ENCODE results near the gene SV2A. TPM values are rescaled to one million over a fixed set of nuclear protein-coding genes. Genes with fewer than 3 reads are reported as not detected.
"Not testable (repeated sequence)": the region's sequence is repeated elsewhere in the genome, so short reads cannot be mapped to it uniquely, and the experiment has no call there.

Gene SV2A
- total RNA-seq, 2 experiments from 2014 or later, result 14.4 to 15.2 TPM

DNA sequence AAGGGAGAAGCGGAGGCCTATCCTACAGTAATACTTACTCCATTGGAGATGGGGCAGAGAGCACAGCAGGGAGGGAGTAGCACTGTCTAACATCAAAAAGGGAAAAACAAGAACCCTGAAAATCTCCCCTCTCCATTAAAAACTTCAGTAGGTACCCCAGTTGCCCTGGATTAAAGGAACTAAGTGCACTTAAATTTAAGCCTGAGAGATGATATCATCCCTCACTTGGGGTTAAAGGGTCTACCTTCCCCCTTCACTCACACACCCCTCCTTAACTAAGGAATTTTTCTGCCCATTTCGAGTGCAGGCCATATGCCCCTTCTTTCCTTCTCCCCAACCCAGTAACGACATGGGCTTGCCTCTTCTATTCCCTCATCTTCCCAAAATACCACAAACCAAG lies 22.8 kb upstream of the SV2A start:
- Mint-ChIP-seq H3K27me3 (no peaks in the 10 kb centered on the region), H3K36me3 (ENCODE audit: low read depth) (peaks cover 15% of the 10 kb centered on the region), H3K4me1 (peaks cover 43% of the 10 kb centered on the region), H3K4me3 (no peak overlapping the region), H3K9me3 (no peaks in the 10 kb centered on the region), H3K27ac (no peak overlapping the region)
- ChIA-PET POLR2A (interaction anchor here (4.5 to 6.8 kb wide), 2 partner anchors 11 to 54 kb away, joined by 37 to 53 read pairs; partner anchors contain the start of gene SF3B4), CTCF (interaction anchor here (1.4 kb wide), 1 partner anchor 22 kb away, joined by 4 read pairs; no protein-coding TSS in a partner anchor)
- no peak for DNase-seq

DNA sequence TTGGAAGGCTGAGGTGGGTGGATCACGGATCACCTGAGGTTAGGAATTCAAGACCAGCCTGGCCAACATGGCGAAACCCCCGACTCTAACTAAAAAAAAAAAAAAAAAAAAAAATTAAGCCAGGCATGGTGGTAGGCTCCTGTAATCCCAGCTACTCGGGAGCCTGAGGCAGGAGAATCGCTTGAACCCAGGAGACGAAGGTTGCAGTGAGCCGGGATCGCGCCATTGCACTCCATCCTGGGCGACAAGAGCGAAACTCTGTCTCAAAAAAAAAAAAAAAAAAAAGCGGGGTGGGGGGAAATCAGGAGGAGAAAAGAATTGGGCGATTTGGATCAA lies 21.0 kb upstream of the SV2A start:
- ChIA-PET POLR2A (interaction anchor here (0.8 to 6.8 kb wide), 7 partner anchors 9 to 296 kb away, joined by 3 to 53 read pairs (median 4); partner anchors contain the start of genes BOLA1, PLEKHO1 and SF3B4), CTCF (interaction anchor here (0.9 to 1.8 kb wide), 5 partner anchors 11 to 248 kb away, joined by 3 to 9 read pairs (median 4); partner anchors contain the start of genes SF3B4 and VPS45)
- not testable (repeated sequence) for H3K9me3 Mint-ChIP-seq; H3K4me3 Mint-ChIP-seq; H3K36me3 Mint-ChIP-seq (ENCODE audit: low read depth); H3K27me3 Mint-ChIP-seq; DNase-seq
- Mint-ChIP-seq H3K4me1 (peaks cover 42% of the 10 kb centered on the region), H3K27ac (peak overlapping the region; percentile 77)

DNA sequence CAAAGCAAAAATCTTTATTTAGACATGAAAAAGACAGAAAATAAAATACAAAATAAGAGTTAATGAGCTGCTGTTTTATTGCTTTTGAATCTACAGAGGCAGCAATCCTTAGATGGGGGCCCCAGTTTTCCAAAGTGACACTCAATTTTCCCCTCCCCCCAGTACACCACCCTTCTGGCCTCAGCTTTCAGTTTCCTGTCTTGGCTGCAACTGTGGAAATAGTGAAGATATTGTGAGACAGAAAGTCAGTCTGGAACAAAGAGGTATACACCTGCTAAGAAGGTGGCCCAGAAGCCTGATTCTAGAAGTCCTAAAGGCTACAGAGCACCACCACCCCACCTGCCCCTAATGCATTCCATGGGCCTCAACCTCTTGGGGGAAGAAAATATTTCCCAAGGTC lies 20.1 kb upstream of the SV2A start:
- no peaks in the 10 kb centered on the region for H3K9me3 Mint-ChIP-seq
- H3K27ac Mint-ChIP-seq, result peak overlapping the region; percentile 63
- peaks cover 34% of the 10 kb centered on the region for H3K4me1 Mint-ChIP-seq
- H3K4me3 Mint-ChIP-seq, result no peak overlapping the region
- no peak for DNase-seq
- ChIA-PET POLR2A (interaction anchor here (0.9 to 6.8 kb wide), 5 partner anchors 8 to 212 kb away, joined by 3 to 53 read pairs (median 5); partner anchors contain the start of genes PLEKHO1 and SF3B4), CTCF (interaction anchor here (0.7 to 1.8 kb wide), 4 partner anchors 10 to 249 kb away, joined by 3 to 7 read pairs (median 4); partner anchors contain the start of gene SF3B4)
- H3K27me3 Mint-ChIP-seq, result no peaks in the 10 kb centered on the region
- H3K36me3 Mint-ChIP-seq (ENCODE audit: low read depth), result no peaks in the 10 kb centered on the region

DNA sequence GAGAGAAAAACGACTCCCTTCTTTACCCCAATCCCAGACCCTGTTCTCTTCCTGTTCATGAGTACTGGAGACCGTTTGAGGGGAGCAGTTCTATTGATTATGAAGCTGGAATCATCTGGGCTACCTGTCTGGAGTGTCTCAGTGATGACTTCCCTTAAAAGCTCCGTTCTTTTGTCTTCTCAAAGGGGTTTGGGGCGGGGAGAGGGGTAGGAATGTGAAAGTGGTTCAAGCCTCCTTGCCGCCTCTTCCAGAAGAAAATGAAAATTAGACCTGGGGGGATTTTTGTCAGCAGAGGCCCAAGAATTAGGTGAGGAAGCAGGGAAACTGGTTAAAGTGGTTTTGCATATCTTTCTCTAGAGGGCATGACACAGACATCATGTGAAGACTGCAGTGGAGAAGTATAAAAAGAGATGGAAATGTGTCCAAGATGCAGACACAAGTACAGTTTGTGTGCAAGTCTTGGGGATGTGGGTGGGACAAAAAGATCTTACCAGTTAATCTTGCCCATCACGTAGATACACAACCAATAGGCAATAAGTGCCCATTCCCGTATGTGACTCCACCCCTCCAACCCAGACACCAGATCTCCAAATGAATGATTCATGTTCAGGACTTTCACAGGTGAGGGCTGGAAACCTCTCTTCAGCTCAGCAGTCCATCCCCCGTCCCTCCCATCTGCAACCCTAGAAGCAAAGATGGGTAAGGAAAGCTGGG lies 19.5 kb upstream of the SV2A start:
- Mint-ChIP-seq H3K36me3 (ENCODE audit: low read depth) (no peaks in the 10 kb centered on the region), H3K4me3 (no peak overlapping the region), H3K27me3 (no peaks in the 10 kb centered on the region), H3K4me1 (peaks cover 37% of the 10 kb centered on the region), H3K27ac (peak overlapping the region; percentile 63), H3K9me3 (no peaks in the 10 kb centered on the region)
- CTCF ChIA-PET, result interaction anchor here (0.7 to 1.8 kb wide), 4 partner anchors 9 to 250 kb away, joined by 3 to 7 read pairs (median 4); partner anchors contain the start of gene SF3B4
- DNase-seq, result no peak
- POLR2A ChIA-PET, result interaction anchor here (0.9 to 6.8 kb wide), 5 partner anchors 8 to 212 kb away, joined by 3 to 53 read pairs (median 5); partner anchors contain the start of genes PLEKHO1 and SF3B4

DNA sequence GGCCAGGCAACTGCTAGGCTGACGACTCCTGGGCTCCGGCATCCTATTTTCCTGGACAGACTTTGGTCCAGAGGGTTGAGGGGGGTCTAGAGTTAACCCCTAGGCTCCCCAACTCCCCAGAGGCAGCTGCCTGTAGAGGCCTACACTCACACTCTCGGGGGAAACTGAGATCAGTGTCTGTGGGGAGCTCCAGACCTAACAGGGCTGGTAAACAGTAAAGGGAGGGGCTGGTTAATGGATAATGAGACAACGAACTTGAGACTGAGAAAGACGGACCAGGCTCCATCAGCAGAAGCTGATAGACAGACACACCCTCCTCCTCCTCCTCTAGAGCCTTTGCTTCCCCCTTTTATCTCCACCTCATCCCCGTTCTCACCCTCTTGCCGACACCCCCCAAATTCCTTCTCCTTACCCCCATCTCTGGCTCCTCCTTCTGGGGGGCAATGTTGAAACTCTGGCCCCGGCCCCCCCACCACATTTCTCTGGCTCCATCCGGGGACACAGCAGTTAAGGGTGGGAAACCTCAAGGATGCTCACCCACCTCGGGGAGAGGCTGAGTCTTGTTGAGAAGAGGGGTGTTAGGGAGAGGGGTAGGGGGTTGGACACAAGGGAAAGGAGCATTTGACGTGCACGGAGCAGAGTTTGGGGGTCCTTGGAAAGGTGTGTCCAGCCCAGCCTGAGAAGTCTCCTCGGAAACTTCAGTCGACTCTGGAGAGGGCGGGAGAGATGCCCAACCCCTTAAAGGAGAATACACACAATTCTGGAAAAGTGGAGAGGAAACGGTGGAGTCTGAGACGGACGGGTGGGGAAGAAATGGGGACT lies 18.7 kb upstream of the SV2A start, which contains the start of gene MTMR11:
Gene MTMR11 (minus strand): TSS at position 710 of the 822 bp plus-strand sequence. CDS start 232 bp downstream, at position 478.
- H3K4me1 Mint-ChIP-seq, result peaks cover 44% of the 10 kb centered on the region
- H3K27ac Mint-ChIP-seq, result peak within 1 kb of the TSS; percentile 63
- POLR2A ChIA-PET, result interaction anchor here (1.1 to 6.8 kb wide), 2 partner anchors 8 to 50 kb away, joined by 3 to 53 read pairs; a partner anchor contains a TSS
- peaks cover 5% of the 10 kb centered on the region for H3K36me3 Mint-ChIP-seq (ENCODE audit: low read depth)
- H3K27me3 Mint-ChIP-seq, result no peaks in the 10 kb centered on the region
- no peaks in the 10 kb centered on the region for H3K9me3 Mint-ChIP-seq
- no peak for DNase-seq
- no peak within 1 kb of the TSS for H3K4me3 Mint-ChIP-seq
- CTCF ChIA-PET, result no interaction called here

DNA sequence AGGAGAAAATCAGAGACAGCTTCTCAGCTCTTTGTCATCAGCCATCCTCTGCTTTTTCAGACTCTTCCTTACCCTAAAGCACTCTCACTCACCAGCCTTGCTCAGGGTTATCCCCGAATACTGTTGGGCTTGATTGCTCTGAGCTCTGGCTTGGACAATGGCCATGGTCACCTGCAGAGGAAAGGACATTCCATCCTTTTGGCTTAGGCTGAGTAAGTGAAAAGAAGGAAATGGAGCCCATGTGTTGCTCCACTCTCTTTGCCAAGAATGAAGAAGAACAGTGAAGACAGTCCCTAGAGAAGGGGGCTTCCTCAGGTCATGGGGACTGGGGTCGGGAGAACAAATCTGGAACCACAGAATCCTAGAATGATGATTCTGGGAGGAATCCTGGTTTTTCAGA lies 16.7 kb upstream of the SV2A start:
- POLR2A ChIA-PET, result interaction anchor here (7.4 kb wide), 1 partner anchor 47 kb away, joined by 160 read pairs; a partner anchor contains a TSS
- no peak overlapping the region for H3K27ac Mint-ChIP-seq
- H3K36me3 Mint-ChIP-seq (ENCODE audit: low read depth), result peaks cover 7% of the 10 kb centered on the region
- no peak for DNase-seq
- CTCF ChIA-PET, result no interaction called here
- no peaks in the 10 kb centered on the region for H3K9me3 Mint-ChIP-seq
- no peaks in the 10 kb centered on the region for H3K27me3 Mint-ChIP-seq
- H3K4me1 Mint-ChIP-seq, result peaks cover 57% of the 10 kb centered on the region
- H3K4me3 Mint-ChIP-seq, result no peak overlapping the region

DNA sequence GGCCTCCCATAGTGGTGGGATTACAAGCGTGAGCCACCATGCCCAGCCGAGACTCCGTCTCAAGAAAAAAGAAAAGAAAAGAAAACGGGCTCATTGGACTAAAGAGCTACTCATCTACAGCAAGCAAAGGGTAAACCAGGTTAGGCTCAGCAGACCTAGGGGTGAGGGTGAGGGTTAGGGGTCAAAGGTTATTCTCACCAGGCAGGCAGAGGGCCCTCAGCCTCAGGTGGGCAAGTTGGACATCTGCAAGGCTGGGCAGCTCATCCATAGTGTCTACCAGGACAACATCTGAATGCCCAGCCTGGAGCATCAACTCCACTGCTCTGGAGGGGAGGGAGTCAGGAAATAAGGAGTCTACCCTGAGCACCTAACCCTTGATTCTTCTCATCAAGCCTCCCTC lies 15.6 kb upstream of the SV2A start:
- H3K36me3 Mint-ChIP-seq (ENCODE audit: low read depth), result peaks cover 7% of the 10 kb centered on the region
- peaks cover 59% of the 10 kb centered on the region for H3K4me1 Mint-ChIP-seq
- no peak overlapping the region for H3K27ac Mint-ChIP-seq
- no peak for DNase-seq
- H3K4me3 Mint-ChIP-seq, result no peak overlapping the region
- CTCF ChIA-PET, result no interaction called here
- no peaks in the 10 kb centered on the region for H3K27me3 Mint-ChIP-seq
- no peaks in the 10 kb centered on the region for H3K9me3 Mint-ChIP-seq
- POLR2A ChIA-PET, result interaction anchor here (1.0 to 7.4 kb wide), 2 partner anchors 17 to 46 kb away, joined by 3 to 160 read pairs; a partner anchor contains a TSS

DNA sequence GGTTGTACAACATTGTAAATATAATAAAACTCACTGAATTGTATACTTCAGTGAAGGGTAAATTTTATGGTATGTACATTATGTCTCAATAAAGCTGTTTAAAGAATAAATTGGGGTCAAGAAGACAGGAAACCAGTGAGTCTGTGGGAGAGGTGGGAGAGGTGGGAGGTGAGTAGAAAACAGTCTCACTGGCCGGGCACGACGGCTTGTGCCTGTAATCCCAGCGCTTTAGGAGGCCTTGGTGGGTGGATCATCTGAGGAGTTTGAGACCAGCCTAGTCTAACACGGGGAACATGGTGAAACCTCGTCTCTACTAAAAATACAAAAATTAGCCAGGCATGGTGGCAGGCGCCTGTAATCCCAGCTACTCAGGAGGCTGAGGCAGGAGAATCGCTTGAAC lies 14.8 kb upstream of the SV2A start:
- no peak overlapping the region for H3K27ac Mint-ChIP-seq
- no peak for DNase-seq
- ChIA-PET POLR2A (interaction anchor here (1.0 to 7.4 kb wide), 2 partner anchors 16 to 46 kb away, joined by 3 to 160 read pairs; a partner anchor contains a TSS), CTCF (no interaction called here)
- H3K27me3 Mint-ChIP-seq, result no peaks in the 10 kb centered on the region
- peaks cover 53% of the 10 kb centered on the region for H3K4me1 Mint-ChIP-seq
- no peak overlapping the region for H3K4me3 Mint-ChIP-seq
- H3K36me3 Mint-ChIP-seq (ENCODE audit: low read depth), result peaks cover 10% of the 10 kb centered on the region
- H3K9me3 Mint-ChIP-seq, result no peaks in the 10 kb centered on the region

DNA sequence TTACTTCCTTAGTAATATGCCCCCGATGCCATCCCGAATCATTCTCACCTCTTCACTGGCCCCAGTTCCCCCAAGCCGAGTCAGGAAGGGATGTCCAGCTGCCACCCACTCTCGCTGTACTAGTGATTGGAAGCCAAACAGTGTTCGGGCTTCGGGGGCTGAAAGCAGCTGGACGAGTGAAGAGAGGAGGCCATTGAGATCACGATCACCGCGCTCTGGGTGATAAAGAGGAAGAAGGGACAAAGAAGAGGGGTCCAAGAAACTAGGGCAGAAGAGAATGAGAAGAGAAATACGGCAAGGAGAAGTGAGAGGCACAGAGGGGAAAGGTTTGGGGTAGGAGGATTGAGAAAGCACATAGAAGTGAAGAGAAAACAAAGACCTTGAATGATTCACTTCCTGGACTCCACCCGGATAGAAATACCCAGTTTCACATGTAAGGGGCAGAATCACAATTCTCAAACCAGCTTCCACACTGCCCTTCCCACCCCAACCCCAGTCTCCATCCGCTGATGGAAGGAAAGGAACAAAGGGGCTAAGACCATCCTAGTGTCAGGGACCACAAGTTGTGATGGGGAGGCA lies 13.7 kb upstream of the SV2A start:
- H3K27ac Mint-ChIP-seq, result peak overlapping the region; percentile 82
- H3K36me3 Mint-ChIP-seq (ENCODE audit: low read depth), result peaks cover 18% of the 10 kb centered on the region
- DNase-seq, result no peak
- CTCF ChIA-PET, result interaction anchor here (1.0 kb wide), 1 partner anchor 256 kb away, joined by 3 read pairs; no protein-coding TSS in a partner anchor
- peak overlapping the region; percentile 70 for H3K4me3 Mint-ChIP-seq
- POLR2A ChIA-PET, result interaction anchor here (1.0 to 7.4 kb wide), 3 partner anchors 8 to 44 kb away, joined by 5 to 160 read pairs (median 37); a partner anchor contains a TSS
- peaks cover 51% of the 10 kb centered on the region for H3K4me1 Mint-ChIP-seq
- H3K27me3 Mint-ChIP-seq, result no peaks in the 10 kb centered on the region
- no peaks in the 10 kb centered on the region for H3K9me3 Mint-ChIP-seq

DNA sequence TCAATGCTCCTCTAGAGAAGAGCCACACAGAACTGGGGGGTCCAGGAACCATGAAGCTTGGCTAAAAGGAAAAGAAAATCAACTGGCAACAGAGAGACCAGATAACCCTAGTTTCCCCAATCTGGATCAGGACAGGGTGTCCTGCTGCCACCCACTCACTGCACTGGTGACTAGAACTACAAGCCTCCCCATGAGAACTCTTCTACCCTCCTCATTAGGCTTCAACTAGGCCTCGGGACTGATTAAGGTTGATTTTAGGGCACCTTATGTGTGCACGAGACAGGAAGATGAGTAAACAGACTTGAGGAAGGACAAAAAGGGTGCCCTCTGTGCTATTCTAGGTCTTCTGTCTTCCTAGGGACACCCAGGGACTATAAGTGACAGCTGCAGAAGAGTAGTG lies 12.2 kb upstream of the SV2A start:
- ChIA-PET CTCF (no interaction called here), POLR2A (interaction anchor here (1.0 to 7.4 kb wide), 4 partner anchors 9 to 258 kb away, joined by 3 to 160 read pairs (median 21); a partner anchor contains a TSS)
- no peak for DNase-seq
- Mint-ChIP-seq H3K9me3 (no peaks in the 10 kb centered on the region), H3K4me3 (peak overlapping the region; percentile 30), H3K36me3 (ENCODE audit: low read depth) (peaks cover 31% of the 10 kb centered on the region), H3K4me1 (peaks cover 66% of the 10 kb centered on the region), H3K27me3 (no peaks in the 10 kb centered on the region), H3K27ac (no peak overlapping the region)

DNA sequence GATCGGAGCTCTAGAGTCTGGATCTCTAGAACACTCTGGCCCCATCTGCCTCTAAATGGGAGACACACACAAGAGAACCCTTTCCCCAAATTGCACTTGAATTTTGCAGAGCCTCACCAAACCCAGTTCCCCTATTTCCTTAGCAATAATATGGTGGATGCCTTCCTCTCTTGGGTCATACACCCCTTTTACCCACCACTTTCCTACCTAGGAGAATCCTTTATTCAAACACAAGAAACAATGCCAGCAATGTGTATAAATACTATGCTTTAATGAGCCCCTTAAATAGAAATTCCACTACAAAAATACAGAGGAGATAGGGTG lies 10.7 kb upstream of the SV2A start:
- H3K4me1 Mint-ChIP-seq, result peaks cover 74% of the 10 kb centered on the region

More for the DNA sequence above, 10.7 kb upstream of the SV2A start:
- CTCF ChIA-PET, result interaction anchor here (0.5 to 2.2 kb wide), 9 partner anchors 9 to 623 kb away, joined by 3 to 18 read pairs (median 4); a partner anchor contains a TSS
- H3K36me3 Mint-ChIP-seq (ENCODE audit: low read depth), result peaks cover 45% of the 10 kb centered on the region
- no peak for DNase-seq
- H3K4me3 Mint-ChIP-seq, result peak overlapping the region; percentile 97
- POLR2A ChIA-PET, result interaction anchor here (0.6 to 7.4 kb wide), 22 partner anchors 8 to 309 kb away, joined by 3 to 160 read pairs (median 4); partner anchors contain the start of genes BOLA1, MTMR11, PLEKHO1 and VPS45
- H3K27me3 Mint-ChIP-seq, result no peaks in the 10 kb centered on the region
- no peaks in the 10 kb centered on the region for H3K9me3 Mint-ChIP-seq
- peak overlapping the region; percentile 95 for H3K27ac Mint-ChIP-seq

Data from activated CD4-positive, alpha-beta memory T cell treated with anti-CD3 and anti-CD28 coated beads, Interleukin-2, amount 10 ng/mL, durations not matched to agents 7 days and 5 days (primary cell).